Putamen (tissue), 1 donor: ENCODE data around the gene CHIA.
A peak's percentile ranks its signal among the peaks of the same experiment; 100 is the strongest.
"Not testable (repeated sequence)": the region's sequence is repeated elsewhere in the genome, so short reads cannot be mapped to it uniquely, and the experiment has no call there.

Experiments
- DNase-seq: peaks from one replicate; pipeline ENCODE4 v3.0.0-alpha.2; 2016; ENCODE audit warnings: low spot score

Gene CHIA

DNA sequence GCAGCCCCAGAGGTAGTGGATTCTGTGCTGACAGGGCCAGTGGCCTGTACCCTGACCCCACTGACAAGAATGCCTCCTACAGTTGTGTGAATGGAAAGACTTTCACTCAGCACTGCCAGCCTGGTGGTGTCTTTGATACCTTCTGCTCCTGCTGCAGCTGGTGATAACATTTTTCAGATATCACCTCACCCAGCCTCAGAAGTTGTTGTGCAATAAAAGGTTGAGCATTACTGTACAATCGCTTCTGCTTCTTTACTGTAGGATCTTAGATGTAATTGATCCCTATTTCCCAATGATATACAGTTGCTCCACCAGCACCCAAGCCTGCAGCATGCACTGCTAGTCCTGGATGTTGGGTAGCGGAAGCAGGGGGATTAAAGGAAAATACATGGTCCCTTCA, 4.8 kb upstream of the CHIA start:
- DNase-seq, result no peak

DNA sequence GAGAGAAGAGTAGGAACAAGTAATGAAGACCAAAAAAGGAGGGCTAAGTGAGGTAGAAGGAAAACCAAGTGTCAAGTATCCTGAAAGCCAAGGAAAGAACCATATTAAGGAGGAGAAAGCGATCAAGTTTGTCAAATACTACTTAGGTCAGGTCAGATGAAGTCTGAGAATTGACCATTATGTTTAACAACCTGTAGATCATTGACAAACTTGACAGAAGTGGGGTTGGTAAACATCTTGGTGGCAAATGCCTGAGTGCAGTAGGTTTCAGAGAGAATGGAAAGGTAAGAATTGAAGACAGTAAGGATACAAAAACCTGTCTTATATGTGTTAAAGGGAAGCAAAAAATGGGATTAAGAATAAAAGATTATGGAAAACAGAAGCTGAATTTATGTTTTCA, 3.7 kb upstream of the CHIA start:
- DNase-seq, result no peak

DNA sequence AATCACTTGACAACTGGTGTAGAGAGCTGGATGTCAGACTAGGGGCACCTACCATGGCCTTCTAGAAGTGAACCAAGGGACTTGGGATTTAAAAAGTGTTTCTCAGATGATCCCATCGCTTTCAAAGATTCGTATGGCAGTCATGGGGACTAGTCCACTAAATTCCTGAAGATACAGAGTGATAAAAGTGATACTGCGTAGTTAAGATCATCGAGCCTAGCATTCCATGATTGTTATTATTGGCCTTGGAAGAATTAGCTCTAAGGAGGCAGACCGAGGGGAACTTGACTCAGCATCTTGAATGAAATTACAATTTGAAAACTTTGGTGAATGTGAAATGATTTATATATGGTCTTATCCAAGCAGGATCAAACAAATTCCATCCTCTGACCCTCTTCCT, 1.3 kb upstream of the CHIA start:
- no peak for DNase-seq

DNA sequence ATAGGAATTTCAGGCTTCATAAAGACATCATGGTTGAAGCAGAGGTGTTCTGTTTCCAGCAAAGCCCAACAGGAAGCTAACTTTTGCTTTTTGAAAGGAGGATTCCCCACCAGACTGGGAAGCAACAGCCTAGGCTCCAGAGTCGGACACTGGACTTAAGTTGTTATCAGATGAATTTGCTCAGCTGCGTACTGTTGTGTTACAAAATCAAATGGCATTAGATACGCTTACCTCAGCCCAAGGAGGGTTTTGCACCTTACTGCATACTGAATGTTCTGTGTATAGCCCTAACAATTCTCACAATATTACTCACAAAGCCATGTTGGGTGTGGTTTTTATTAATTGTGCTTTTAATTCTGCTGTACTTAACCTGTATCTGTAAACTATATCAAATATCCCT, 547 bp upstream of the CHIA start:
- DNase-seq, result no peak

DNA sequence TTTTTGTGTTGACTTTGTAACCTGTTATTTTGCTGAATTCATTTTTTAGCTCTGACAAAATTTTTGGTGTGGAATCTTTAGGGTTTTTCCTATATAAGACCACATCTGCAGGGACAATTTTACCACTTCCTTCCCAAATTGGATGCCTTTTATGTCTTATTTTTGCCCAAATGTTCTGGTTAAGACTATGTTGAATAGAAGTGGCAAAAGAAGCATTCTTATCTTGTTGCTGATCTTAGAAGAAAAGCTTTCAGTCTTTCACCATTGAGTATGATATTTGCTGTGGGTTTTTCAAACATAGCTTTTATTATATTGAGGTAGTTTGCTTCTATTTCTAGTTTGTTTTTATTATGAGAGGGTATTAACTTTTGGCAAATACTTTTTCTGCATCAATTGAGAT, 3.7 kb downstream of the CHIA start:
- no peak for DNase-seq

DNA sequence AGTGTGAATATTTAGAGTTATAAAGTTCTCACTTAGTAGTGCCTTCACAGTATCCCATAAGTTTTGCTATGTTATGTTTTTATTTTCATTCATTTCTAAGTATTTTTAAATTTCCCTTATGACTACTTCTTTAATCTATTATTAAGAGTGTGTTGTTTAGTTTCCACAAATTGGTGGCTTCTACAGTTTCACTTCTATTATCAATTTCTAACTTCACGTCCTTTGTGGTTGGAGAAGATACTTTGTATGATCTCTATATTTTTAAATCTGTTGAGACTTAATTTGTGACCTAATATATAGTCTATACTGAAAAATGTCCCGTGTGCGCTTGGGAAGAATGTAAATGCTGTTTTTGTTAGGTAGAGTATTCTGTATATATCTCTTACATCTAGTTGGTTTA, 11.7 kb downstream of the CHIA start:
- DNase-seq, result no peak

DNA sequence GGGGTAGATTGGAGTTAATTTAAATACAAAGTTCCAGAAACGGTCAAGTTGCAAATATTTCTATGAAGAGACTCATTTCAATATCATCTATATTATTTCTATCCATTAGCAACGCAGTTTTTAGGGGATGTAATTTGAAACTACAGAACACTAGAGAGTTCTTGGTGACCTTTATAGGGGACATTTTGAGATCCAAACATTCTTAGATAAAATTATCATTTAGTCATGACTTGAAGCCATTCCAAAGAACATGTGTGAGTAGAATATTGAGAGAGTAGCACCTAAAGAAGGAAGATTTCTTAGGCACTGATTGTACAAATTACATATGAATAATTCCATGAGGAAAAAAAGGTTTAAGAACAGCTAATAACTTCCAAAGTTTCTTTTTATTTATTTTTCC, 19.0 kb downstream of the CHIA start:
- DNase-seq, result no peak

DNA sequence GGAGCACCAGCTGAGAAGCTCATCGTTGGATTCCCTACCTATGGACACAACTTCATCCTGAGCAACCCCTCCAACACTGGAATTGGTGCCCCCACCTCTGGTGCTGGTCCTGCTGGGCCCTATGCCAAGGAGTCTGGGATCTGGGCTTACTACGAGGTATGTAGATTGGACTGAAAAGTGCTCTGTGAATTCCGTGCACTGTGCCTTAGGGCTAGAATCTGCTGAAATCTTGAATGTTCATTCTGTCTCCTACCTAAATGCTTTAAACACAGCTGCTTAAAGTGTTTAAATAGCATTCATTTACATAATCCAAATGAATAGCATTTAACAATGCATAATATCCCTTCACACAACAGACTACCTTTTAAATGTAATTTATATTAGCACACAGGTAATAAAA, 27.9 kb downstream of the CHIA start:
- DNase-seq, result no peak

DNA sequence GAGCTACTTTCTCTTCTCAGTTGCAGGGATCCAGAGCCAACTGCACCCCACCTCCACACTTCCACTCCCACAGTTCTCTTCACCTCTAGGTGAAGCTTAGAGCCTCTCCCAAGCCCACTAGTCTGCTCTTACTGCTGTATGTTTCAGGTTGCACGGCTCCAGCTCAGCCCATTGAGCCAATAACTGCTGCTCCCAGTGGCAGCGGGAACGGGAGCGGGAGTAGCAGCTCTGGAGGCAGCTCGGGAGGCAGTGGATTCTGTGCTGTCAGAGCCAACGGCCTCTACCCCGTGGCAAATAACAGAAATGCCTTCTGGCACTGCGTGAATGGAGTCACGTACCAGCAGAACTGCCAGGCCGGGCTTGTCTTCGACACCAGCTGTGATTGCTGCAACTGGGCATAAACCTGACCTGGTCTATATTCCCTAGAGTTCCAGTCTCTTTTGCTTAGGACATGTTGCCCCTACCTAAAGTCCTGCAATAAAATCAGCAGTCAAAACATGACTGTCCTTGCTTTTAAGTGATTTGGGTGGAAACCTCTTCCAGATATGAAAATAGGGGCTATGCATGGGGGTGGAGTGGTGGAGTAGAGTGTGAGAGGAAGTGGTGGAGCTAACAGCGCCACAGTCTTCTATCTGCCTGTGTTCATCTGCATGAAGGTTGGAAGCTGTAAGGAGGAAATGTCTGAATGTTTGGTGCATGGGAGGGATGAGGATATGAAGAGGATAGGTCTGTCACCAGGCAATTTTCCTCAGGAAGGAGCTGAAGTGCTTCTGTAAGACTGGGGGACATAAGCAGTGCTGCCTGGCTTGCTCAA, 29.6 kb downstream of the CHIA start:
- DNase-seq, result no peak

DNA sequence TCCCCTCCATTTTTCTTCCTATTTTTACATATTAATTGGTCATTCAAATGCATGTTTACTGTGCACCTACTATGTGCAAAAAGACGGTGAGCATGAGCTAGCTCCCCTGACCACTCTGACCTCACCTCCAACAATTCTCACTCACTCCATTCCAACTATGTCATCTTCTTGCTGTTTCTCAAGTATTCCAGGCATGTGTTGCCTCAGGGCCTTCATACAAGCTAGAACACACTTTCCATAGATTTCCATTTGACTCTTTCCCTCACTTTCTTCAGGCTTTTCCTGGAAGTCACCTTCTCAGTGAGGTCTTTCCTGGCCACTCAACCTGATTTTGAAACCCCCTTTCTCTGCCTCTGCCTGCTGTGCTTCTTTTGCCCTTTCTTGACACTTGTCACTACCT, 32.6 kb downstream of the CHIA start:
- DNase-seq, result no peak

DNA sequence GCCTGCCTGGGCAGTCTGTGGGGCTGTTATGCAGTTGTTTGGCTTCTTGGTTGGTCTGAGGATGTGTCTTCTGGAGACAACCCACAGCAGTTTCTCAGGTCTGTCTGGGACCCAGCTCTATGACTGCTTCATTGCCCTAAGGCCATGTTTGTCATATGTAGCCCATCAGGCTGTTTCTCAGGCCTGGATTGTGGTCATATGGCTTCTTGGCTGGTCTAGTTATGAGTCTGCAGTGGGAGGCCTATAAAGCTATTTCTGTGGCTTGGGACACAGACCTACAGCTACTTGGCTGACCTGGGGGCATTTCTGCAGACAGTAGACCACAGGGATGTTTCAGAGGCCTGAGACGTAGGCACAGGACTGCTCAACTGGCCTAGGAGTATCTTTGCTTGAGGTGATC, 41.5 kb downstream of the CHIA start:
- no peak for DNase-seq

DNA sequence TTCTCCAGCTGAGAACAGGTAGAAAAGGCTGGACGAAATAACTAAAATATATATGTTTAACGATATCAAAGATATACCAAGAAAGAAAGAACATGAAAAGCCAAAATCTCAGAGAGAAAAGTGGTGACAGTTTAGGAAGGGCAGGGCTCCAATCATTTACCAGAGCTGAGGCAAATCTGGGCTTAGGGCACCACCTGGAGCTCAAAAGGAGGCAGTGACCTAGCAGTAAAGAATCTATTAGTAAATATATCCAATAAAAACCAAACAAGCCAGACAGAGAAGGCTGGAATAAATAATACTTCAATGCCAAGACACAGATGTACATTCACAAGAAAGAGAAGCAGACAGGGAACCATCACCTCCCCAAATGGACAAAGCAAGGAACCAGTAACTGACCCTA, 43.5 kb downstream of the CHIA start:
- no peak for DNase-seq

DNA sequence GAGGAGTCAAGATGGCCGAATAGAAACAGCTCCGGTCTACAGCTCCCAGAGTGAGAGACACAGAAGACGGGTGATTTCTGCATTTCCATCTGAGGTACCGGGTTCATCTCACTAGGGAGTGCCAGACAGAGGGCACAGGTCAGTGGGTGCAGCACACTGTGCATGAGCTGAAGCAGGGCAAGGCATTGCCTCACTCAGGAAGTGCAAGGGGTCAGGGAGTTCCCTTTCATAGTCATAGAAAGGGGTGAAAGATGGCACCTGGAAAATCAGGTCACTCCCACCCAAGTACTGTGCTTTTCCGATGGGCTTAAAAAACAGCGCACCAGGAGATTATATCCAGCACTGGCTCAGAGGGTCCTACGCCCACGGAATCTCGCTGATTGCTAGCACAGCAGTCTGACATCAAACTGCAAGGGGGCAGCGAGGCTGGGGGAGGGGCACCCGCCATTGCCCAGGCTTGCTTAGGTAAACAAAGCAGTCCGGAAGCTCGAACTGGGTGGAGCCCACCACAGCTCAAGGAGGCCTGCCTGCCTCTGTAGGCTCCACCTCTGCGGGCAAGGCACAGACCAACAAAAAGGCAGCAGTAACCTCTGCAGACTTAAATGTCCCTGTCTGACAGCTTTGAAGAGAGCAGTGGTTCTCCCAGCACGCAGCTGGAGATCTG, 44.7 kb downstream of the CHIA start:
- DNase-seq, result not testable (repeated sequence)

DNA sequence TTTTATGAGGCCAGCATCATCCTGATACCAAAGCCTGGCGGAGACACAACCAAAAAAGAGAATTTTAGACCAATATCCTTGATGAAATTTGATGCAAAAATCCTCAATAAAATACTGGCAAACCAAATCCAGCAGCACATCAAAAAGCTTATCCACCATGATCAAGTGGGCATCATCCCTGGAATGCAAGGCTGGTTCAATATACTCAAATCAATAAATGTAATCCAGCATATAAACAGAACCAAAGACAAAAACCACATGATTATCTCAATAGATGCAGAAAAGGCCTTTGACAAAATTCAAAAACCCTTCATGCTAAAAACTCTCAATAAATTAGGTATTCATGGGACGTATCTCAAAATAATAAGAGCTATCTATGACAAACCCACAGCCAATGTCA, 48.2 kb downstream of the CHIA start:
- DNase-seq, result not testable (repeated sequence)

DNA sequence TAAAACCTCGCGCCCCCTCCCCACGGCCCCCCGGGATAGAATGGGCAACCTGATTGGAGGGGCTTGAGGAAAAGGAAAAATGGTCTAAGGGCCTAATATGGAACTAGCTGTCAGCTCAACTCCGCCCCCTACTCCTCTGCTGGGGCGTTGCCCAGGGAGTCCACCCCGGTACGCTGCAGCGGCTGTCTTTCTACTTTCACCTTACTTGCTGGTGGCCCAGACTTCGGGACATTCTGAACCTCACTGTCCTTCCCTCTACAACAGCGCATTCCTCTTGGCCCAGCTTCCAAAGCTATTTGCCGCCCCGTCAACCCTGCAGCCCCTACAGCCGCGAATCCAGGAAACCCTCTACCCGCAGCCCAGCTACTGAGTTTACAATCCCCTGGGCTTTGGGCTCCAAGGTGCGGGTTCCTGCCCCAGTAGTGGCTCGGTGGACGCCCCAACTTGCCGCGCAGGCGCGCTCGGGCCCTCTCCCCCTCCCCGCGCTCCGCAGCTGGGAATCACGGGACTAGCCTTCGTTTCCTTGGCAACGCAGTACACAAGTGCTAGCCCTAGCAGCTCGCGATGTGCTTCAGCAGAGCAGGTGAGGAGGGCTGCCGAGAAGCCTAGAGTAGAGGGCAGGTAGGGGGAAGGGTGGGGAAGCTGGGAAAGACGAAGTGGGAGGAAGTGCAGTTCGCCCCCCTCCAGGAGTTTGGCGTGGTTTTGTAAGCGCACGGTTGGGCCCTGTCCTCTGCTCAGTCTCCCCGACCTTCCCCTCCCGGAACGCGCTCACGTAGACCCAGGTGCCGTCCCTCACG, 55.6 kb downstream of the CHIA start:
- peak; percentile 79 for DNase-seq

DNA sequence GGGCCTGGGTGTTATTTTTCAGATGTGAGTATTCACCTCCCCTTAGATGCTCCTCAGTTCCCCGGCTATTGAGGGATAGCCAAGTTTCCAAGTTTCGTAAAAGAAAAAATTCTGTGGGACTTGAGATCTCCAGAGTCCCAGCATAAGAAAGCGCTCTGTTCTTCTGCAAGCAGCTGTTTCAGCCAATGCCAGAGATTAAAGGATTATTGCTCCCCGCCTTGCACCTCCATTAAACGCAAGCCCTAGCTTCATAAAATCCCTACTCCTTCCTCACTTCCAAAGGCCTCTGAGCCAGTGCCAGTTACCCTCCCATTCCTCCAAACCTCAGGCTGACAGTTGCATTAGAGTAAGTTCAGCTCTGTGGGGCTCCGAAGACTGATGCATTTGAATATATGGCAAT, 56.4 kb downstream of the CHIA start:
- no peak for DNase-seq

DNA sequence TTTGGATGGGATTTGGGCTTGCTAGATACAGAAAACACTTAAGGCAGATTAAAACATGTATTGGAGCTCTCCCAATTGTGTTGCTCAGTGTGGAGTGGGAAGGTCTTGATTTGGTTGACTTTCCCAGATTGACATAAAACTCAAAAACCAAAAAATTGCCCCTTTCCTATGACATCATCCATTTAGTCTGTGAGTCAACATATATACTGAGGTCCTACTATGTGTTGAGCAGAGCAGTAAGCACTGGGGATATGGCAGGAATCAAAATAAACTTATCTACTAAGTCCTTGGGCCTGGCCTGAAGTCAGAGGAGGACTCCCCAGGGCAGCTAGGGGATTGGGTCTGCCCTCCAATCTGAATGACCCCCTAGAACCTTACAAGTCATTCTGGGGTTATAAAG, 61.0 kb downstream of the CHIA start:
- no peak for DNase-seq

DNA sequence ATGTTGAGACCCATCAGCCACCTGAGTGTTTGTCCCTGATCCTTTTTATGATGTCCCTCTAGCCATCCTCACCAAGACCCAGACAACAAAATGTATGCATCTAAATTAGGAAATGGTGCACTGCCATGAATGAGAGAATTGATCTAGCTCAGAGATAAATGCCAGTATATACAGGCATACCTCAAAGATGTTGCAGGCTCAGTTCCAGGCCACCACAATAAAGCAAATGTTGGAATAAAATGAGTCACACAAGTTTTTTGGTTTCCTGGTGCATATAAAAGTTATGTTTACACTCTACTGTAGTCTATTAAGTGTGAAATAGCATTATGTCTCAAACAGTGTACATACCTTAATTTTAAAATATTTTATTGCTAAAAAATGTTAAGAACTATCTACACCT, 63.9 kb downstream of the CHIA start:
- no peak for DNase-seq

DNA sequence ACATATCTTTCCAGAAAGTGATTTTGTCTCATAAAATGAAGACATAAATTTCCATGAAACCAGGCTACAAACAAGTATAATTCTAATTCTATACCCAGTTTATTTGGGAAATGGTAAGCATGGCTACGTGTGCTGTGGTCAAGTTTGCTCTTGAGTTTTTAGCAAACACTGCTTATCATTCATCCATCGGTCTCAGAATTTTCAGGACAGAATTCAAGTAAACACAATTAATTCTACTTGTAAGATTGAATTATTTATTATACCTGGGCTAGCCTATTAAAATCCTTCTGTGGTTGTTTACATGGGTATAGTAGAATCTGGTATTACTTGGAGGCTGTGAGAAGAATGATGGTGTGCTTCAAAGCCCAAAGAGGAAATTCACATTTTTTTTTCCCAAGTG, 68.3 kb downstream of the CHIA start:
- no peak for DNase-seq

DNA sequence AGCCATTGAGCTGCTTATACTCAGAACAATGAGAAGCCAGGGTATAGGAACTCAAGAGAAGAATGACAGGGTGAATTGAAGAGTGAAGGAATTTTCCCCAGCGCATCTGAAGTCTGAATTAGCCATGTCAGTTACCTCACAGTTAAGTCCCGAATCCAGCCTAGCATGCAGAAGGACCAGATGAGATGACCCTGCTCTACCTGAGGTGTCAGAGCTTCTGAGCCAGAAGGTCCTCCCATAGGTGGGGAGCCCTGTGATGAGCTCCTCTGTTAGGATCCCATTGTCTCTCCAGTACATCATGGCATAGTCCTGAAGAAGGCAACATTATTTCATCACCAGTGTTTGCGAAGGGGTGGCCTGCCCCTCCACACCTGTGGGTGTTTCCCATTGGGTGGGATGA, 68.7 kb downstream of the CHIA start:
- no peak for DNase-seq

DNA sequence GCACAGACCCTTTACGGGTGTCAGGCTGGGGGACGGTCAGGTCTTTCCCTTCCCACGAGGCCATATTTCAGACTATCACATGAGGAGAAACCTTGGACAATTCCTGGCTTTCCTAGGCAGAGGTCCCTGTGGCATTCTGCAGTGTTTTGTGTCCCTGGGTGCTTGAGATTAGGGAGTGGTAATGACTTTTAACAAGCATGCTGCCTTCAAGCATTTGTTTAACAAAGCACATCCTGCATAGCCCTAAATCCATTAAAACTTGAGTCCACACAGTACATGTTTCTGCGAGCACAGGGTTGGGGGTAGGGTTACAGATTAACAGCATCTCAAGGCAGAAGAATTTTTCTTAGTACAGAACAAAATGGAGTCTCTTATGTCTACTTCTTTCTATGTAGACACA, 69.6 kb downstream of the CHIA start:
- DNase-seq, result not testable (repeated sequence)

DNA sequence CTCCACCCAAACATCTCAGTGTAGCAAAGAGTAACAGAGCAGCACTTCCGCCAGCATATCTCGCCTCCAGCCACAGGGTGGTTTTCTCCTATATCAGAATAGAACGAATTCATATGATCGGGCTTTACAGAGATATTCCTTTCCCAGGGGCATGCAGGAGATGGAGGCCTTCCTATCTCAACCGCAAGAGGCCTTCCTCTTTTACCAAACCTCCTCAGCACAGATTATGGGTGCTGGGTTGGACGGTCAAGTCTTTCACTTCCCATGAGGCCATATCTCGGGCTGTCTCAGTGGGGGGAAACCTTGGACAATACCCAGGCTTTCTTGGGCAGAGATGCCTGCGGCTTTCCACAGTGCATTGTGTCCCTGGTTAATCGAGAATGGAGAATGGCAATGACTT, 71.1 kb downstream of the CHIA start:
- no peak for DNase-seq

DNA sequence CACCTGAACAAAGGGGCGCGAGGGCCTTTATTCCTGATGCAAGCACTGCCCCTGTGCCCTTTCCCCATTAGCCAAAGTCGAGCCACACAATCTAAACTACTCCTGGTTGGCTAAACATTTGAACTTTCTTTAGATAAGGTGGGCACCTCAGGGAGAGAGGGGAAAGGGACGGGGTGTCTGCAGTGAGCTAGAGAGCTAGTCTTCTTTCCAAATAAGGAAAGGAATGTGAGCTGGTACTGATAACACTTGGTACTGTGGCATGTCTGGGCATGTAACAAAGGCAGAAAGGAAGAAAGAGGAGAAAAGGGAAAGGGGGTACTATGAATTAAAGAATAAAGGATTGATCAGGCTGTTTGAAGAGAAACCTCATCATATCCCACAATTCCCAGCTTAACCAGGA, 74.0 kb downstream of the CHIA start:
- no peak for DNase-seq
